Esophagus squamous epithelium (tissue), 4 donors: ENCODE measurements around the gene CCNK.

Experiments
- POLR2A ChIP-seq, 4 donors: fragments of 450-650 bp; IDR thresholded peaks; one replicate each; pipeline ENCODE4 v1.6.1; 2017; ENCODE audit warnings: antibody characterized with exemption in 4 of 4, mild to moderate bottlenecking in 4 of 4, moderate library complexity in 3 of 4
- TF ChIP-seq, protein P1 (sequence below), 6 experiments: fragments of 450-650 bp in 4 of 6; fragments of 200-600 bp in 2 of 6; sonication (generic) in 2 of 6; IDR thresholded peaks; one replicate each; pipeline ENCODE4 v1.5.1; 2016 to 2019; ENCODE audit warnings: antibody characterized with exemption in 6 of 6, mild to moderate bottlenecking in 4 of 6, moderate library complexity in 4 of 6

DNA sequence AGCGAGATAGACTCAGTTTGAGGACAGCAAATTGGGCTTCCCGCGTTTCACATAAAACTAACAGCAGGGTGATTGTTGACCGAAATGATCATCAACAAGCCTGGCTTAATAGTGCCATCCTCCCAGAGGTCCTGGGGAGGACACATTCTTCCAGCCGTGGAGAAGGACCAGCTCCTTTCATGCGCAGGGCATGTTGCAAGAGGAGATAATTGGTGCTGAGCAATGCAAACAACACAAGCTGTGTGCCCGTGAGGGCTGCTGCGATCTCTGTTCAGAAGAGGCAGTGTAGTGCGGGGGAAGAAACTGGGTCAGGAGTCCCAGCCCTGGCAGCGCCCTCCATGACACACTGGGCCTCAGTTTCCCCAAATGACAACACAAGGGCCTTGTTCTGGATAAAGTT, 68.5 kb downstream of the CCNK start:
- no peak for TF ChIP-seq POLR2A (IDR thresholded peaks at IDR 0.05)
- TF ChIP-seq, protein P1, sequence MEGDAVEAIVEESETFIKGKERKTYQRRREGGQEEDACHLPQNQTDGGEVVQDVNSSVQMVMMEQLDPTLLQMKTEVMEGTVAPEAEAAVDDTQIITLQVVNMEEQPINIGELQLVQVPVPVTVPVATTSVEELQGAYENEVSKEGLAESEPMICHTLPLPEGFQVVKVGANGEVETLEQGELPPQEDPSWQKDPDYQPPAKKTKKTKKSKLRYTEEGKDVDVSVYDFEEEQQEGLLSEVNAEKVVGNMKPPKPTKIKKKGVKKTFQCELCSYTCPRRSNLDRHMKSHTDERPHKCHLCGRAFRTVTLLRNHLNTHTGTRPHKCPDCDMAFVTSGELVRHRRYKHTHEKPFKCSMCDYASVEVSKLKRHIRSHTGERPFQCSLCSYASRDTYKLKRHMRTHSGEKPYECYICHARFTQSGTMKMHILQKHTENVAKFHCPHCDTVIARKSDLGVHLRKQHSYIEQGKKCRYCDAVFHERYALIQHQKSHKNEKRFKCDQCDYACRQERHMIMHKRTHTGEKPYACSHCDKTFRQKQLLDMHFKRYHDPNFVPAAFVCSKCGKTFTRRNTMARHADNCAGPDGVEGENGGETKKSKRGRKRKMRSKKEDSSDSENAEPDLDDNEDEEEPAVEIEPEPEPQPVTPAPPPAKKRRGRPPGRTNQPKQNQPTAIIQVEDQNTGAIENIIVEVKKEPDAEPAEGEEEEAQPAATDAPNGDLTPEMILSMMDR (IDR thresholded peaks at IDR 0.05): no peak
